ENCODE results near the gene FAM168A.

DNA sequence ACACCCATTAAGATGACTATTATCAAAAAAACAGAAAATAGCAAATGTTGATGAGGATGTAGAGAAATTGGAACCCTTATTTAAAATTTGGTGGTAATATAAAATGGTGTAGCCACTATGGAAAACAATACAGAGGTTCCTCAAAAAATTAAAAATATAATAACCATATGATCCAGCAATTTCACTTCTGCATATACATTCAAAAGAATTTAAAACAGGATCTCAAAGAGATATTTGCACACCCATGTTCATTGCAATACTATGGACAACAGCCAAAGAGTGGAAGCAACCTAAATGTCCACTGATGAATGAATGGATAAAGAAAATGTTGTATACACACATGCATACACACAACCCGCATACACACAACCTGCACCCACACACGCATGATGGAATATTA lies 102.2 kb downstream of the FAM168A start:
- no peak for TF ChIP-seq EP300 (IDR thresholded peaks at IDR 0.05)
- TF ChIP-seq, protein P1, sequence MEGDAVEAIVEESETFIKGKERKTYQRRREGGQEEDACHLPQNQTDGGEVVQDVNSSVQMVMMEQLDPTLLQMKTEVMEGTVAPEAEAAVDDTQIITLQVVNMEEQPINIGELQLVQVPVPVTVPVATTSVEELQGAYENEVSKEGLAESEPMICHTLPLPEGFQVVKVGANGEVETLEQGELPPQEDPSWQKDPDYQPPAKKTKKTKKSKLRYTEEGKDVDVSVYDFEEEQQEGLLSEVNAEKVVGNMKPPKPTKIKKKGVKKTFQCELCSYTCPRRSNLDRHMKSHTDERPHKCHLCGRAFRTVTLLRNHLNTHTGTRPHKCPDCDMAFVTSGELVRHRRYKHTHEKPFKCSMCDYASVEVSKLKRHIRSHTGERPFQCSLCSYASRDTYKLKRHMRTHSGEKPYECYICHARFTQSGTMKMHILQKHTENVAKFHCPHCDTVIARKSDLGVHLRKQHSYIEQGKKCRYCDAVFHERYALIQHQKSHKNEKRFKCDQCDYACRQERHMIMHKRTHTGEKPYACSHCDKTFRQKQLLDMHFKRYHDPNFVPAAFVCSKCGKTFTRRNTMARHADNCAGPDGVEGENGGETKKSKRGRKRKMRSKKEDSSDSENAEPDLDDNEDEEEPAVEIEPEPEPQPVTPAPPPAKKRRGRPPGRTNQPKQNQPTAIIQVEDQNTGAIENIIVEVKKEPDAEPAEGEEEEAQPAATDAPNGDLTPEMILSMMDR (IDR thresholded peaks at IDR 0.05), result no peak
